Right atrium auricular region (tissue), 2 donors: ENCODE measurements around the gene TRPM2. TPM values are rescaled to one million over a fixed set of nuclear protein-coding genes. Genes with fewer than 3 reads are reported as not detected.
A peak's percentile ranks its signal among the peaks of the same experiment; 100 is the strongest.

Experiments used
- DNase-seq: peaks from one replicate; pipeline ENCODE4 v3.0.0-alpha.2; 2019; ENCODE audit warnings: low spot score
- H3K27ac ChIP-seq, 2 donors: fragments of 200-600 bp; sonication (generic); 1 replicate in 1 of 2; 2 replicates in 1 of 2; pipeline ENCODE4 v1.5.1; 2016 to 2019
- H3K27me3 ChIP-seq, 2 donors: fragments of 200-600 bp; sonication (generic); one replicate each; pipeline versions ENCODE4 v1.5.1 to v1.6.0; 2017 to 2019
- H3K36me3 ChIP-seq: fragments of 200-600 bp; sonication (generic); one replicate; pipeline ENCODE4 v1.5.1; 2016
- H3K4me1 ChIP-seq, 2 donors: fragments of 200-600 bp; sonication (generic); one replicate each; pipeline versions ENCODE4 v1.5.1 to v1.6.0; 2017 to 2019
- H3K4me3 ChIP-seq, 2 donors: fragments of 200-600 bp; sonication (generic); 1 replicate in 1 of 2; 2 replicates in 1 of 2; pipeline ENCODE4 v1.5.1; 2017 to 2019; ENCODE audit warnings: mild to moderate bottlenecking in 1 of 2, moderate library complexity in 1 of 2
- H3K9me3 ChIP-seq, 2 donors: fragments of 200-600 bp; sonication (generic); one replicate each; pipeline ENCODE4 v1.5.1; 2019
- CTCF ChIP-seq, 2 donors: fragments of 200-600 bp; sonication (generic); IDR thresholded peaks; one replicate each; pipeline ENCODE4 v1.5.1; 2019; ENCODE audit warnings: antibody characterized with exemption in 2 of 2
- total RNA-seq, 2 donors: library from RNA; depleted of rRNA; stranded (reverse); fragments of >200 nt; gene quantifications; one replicate each; pipeline ENCODE4 v1.1.0, GENCODE V29; 2016

TRPM2 gene
- total RNA-seq, 2 donors from 2014 or later, result 0.75 to 0.89 TPM

- peaks cover 0 to 3% of the 10 kb centered on the region in 2 donors for H3K27me3 ChIP-seq
- no peak for TF ChIP-seq CTCF (IDR thresholded peaks at IDR 0.05)
- no peaks in the 10 kb centered on the region for H3K9me3 ChIP-seq
- H3K4me1 ChIP-seq, result peaks cover 0 to 7% of the 10 kb centered on the region in 2 donors
- no peak for DNase-seq
- H3K4me3 ChIP-seq, result no peak overlapping the region
- no peaks in the 10 kb centered on the region for H3K36me3 ChIP-seq
- no peak overlapping the region for H3K27ac ChIP-seq
These were observed 4.6 kb upstream of the TRPM2 start for GRCh38 chr21:44348861-44349260.

DNA sequence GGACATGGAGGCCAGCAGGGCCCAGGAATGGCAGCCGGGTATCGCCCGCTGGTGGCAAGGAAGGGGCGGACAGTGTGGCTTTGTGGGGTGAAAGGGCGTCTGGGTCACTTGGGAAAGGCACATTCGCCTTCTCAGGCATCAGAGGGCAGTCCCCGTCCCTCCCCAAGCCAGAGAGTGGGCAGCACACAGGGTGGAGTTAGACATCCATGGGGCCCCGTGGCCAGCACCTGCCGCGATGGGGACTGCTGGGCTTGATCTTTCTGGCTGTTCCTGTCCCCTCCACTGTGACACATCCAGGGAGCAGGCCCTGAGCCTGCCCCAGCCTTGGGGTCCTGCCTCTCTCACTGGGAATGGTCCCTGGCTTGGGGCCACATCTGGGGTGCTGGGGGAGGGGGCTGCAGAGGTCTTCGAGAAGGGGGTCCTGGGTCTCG lies 4.0 kb upstream of the TRPM2 start:
- DNase-seq, result no peak
- Histone ChIP-seq H3K27me3 (peaks cover 0 to 3% of the 10 kb centered on the region in 2 donors), H3K9me3 (no peaks in the 10 kb centered on the region), H3K4me1 (peaks cover 0 to 7% of the 10 kb centered on the region in 2 donors), H3K36me3 (no peaks in the 10 kb centered on the region), H3K27ac (no peak overlapping the region), H3K4me3 (no peak overlapping the region)
- no peak for TF ChIP-seq CTCF (IDR thresholded peaks at IDR 0.05)

DNA sequence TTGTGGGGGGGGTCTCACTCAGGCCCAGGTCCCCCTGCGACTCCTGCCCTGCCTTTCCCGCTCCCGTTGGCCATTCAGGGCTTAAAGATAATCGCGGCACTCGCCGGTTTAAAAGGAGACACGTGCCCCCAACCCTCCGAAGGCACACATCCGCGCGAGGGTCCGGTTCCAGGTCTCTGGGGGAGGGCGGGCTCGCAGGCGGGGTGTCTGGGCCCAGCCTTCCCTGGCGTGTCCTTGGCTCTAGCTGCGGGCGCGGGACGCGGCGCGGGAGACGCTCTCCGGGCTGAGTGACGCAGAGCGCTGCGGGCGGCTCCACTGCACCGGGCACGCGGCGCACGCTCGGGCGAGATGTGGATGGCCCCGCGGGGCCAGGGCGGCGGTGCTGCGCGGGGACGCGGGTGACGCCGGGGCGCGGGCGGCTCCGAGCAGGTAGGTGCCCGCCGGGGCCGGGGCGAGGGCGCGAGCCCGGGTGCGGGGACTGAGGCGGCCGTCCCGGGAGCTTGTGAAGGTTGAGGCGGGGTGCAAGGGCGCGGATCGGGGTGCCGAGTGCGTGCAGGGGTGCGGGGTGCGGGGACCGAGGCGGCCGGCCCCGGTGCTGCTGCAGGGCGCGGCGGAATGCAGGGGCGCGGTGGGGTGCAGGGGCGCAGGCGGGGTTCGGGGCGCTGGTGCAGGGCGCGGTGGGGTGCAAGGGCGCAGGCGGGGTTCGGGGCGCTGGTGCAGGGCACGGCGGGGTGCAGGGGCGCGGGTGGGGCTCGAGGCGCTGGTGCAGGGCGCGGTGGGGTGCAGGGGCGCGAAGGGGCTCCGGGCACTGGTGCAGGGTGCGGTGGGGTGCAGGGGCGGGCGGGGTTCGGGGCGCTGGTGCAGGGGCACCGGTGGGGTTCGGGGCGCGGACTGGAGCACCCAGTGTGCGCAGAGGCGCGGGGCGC lies 3.3 kb upstream of the TRPM2 start:
- no peak for TF ChIP-seq CTCF (IDR thresholded peaks at IDR 0.05)
- Histone ChIP-seq H3K9me3 (no peaks in the 10 kb centered on the region), H3K36me3 (no peaks in the 10 kb centered on the region), H3K4me3 (peak overlapping the region in 1 of 2 donors; percentile 19), H3K27me3 (peaks cover 0 to 3% of the 10 kb centered on the region in 2 donors), H3K27ac (no peak overlapping the region), H3K4me1 (peaks cover 0 to 7% of the 10 kb centered on the region in 2 donors)
- no peak for DNase-seq

- Histone ChIP-seq H3K9me3 (no peaks in the 10 kb centered on the region), H3K27me3 (peaks cover 0 to 3% of the 10 kb centered on the region in 2 donors), H3K27ac (no peak overlapping the region), H3K36me3 (no peaks in the 10 kb centered on the region), H3K4me1 (peaks cover 0 to 7% of the 10 kb centered on the region in 2 donors), H3K4me3 (no peak overlapping the region)
- DNase-seq, result no peak
- TF ChIP-seq CTCF (IDR thresholded peaks at IDR 0.05), result no peak
These were observed 2.5 kb upstream of the TRPM2 start for GRCh38 chr21:44350773-44351481.

GRCh38 chr21:44351535-44352252 lies 1.7 kb upstream of the TRPM2 start:
- no peak overlapping the region for H3K4me3 ChIP-seq
- no peak for TF ChIP-seq CTCF (IDR thresholded peaks at IDR 0.05)
- H3K27me3 ChIP-seq, result peaks cover 0 to 3% of the 10 kb centered on the region in 2 donors
- no peak for DNase-seq
- H3K4me1 ChIP-seq, result peaks cover 0 to 7% of the 10 kb centered on the region in 2 donors
- no peaks in the 10 kb centered on the region for H3K9me3 ChIP-seq
- H3K27ac ChIP-seq, result no peak overlapping the region
- H3K36me3 ChIP-seq, result no peaks in the 10 kb centered on the region
